ENCODE data around the gene HMGXB3.
"Not testable (repeated sequence)": the region's sequence is repeated elsewhere in the genome, so short reads cannot be mapped to it uniquely, and the experiment has no call there.

Gene HMGXB3

DNA sequence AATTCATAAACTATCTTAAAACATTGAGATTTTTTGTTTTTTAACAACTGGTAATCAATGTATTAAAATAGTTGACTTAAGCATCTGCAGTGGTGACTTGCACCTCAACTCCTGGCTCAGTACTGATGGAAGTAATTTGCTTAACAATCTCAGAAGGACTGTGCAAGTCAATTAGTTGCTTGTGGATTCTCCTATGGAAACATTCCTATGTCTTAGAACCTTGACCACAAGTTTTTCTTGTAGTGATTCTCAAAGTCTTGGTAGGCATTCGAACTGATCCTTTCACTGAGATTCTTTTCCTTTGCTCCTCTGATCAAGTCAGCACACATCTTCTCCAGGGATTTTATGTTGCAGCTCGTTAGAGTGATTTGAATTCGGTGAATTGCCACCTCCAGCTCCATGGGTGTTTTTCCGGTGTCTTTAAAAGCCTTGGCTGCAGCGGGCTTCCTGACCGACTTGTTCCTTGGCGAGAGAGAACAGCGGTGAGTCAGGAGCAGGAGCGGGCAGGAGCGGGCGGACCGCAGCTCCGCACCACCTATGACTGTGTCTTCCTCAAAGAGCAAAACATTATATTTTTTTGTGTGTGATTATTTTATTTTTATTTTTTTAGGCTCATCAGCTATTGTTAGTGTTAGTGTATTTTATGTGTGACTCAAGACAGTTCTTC lies 21.1 kb downstream of the HMGXB3 start:
- no peak for DNase-seq

DNA sequence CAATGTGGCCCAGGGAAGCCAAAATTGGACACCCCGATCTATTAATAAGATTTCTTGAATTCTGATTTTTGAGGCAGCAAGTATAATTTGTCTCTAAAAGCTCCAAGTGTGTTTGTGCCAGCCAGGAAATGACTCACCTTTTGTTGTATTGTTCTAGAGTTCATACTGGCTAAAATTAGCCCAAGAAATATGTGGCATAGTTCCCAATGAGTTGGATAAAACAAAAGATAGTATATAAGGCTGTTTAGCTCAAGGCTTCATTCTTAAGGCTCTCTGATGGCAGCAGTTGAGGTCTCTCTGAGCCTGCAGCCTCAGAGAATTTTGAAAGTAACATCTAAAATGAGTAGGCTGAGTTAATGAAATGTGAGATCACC lies 21.6 kb downstream of the HMGXB3 start:
- no peak for DNase-seq

DNA sequence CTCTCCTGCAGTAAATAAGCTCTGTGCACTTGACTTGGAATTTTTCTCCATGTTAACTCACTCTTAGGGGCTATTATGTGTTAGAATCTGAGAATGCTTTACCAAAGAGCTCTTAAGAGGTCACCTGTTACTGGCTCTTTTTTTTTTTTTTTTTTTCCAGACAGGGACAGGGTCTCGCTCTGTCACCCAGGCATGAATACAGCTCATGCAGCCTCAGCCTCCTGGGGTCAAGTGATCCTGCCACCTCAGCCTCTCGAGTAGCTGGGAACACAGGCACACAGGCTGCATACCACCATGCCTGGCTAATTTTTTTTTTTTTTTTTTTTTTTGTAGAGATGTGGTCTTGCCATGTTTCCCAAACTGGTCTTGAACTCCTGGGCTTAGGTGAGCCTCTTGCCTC lies 22.1 kb downstream of the HMGXB3 start:
- DNase-seq: no peak

DNA sequence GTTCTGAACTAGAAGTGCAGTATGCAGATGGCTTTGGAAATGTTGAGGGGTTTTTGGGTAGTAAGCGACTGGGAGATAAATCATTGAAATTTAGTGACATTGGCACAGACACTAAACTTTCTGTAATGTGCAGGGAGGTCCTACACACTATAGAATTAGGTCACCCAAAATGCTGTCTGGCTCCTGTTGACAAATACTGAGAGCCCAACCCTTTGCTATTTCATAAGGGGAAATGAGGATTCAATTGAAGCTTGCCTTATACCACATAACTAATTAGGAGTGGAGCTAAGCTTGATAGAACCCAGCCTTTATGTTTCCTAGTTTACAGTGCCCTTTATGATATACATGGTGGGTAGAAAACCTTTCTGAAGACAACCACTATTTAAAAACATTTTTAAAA lies 22.6 kb downstream of the HMGXB3 start:
- no peak for DNase-seq

DNA sequence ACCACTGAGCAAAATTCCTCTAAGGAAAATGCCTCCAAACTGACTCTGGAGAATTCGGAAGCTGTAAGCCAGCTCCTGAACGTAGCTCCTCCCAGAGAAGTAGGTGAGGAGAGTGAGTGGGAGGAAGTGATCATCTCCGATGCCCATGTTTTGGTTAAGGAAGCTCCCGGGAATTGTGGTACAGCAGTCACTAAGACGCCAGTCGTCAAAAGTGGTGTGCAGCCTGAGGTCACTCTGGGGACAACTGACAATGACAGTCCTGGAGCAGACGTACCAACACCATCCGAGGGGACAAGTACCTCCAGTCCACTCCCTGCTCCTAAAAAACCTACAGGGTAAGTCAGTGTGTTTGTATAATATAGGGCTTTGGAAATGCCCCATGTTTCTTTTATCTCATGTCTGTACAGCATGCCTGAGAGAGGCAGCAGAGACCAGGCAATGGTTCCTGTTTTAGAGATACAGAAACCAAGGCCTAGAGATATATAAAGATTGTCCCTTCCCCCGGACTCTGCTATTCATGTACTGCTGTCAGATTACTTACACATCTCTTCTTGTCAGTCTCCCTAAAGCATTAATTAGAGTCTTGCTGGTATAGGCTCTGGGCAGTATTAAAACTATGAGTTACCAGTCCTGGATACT lies 23.9 kb downstream of the HMGXB3 start:
- DNase-seq: no peak

DNA sequence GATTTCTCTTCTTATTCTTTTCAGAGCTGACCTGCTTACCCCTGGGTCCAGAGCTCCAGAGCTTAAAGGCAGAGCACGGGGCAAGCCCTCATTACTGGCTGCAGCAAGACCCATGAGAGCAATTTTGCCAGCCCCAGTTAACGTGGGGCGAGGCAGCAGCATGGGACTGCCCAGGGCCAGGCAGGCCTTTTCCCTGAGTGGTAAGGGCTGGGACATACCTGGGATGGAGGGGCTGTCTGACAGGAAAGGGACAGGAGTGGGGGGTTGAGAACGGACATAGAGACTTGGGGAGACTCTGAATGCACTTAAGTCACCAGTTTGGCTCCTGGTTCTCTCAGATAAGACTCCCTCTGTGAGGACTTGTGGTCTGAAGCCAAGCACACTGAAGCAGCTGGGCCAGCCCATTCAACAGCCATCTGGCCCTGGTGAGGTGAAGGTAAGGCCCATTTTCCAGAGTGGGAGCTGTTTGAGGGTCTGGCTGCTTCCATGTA lies 26.2 kb downstream of the HMGXB3 start:
- DNase-seq: no peak

DNA sequence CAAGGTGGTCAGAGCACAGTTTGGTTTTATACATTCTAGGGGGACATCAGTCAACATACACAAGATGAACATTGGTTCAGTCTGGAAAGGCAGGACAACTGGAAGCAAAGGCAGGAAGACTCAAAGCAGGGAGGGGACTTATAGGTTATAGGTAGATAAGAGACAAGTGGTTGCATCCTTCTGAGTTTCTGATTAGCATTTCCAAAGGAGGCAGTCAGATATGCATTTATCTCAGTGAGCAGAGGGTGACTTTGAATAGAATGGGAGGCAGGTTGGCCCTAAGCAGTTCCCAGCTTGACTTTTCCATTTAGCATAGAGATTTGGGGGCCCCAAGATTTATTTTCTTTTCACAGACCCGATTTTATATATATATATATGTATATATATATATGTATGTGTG lies 27.5 kb downstream of the HMGXB3 start:
- DNase-seq: not testable (repeated sequence)

DNA sequence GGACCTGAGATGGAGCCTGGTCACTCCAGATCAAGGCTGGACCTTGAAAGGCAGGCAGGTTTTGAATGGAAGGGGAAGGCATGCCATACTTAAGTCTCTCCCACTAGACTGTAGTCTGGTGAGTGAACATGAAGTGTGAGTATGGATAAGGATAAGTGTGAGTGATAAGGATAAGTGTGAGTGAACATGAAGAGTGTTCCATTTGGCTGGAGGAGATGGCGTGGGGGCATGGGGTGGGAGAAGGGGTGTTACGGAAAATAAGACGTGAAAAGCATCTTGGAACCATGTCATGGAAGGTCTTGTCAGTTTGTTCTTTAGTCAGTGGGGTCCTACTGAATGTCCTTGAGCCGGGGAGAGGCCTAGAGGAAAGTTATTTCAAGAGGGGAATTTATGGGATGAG lies 32.8 kb downstream of the HMGXB3 start:
- DNase-seq: no peak

DNA sequence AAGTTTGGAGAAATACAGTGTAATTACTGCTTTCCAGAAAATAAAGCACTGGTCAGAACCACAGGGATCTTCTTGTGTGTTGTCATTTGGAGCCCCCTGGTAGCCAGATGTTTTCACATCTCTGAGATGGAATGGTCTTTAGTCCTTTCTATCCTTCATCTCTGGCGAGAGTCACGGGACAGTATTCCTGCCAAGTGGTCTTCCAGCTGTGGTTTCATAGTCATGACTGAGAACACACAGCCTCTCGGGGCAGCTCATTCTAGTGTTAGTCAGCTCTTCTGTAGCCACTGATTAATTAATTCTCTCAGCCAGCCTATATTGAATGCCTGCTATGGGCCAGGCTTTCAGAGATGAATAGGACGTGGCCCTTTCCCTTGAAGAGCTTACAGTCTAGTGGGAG lies 34.1 kb downstream of the HMGXB3 start:
- no peak for DNase-seq

DNA sequence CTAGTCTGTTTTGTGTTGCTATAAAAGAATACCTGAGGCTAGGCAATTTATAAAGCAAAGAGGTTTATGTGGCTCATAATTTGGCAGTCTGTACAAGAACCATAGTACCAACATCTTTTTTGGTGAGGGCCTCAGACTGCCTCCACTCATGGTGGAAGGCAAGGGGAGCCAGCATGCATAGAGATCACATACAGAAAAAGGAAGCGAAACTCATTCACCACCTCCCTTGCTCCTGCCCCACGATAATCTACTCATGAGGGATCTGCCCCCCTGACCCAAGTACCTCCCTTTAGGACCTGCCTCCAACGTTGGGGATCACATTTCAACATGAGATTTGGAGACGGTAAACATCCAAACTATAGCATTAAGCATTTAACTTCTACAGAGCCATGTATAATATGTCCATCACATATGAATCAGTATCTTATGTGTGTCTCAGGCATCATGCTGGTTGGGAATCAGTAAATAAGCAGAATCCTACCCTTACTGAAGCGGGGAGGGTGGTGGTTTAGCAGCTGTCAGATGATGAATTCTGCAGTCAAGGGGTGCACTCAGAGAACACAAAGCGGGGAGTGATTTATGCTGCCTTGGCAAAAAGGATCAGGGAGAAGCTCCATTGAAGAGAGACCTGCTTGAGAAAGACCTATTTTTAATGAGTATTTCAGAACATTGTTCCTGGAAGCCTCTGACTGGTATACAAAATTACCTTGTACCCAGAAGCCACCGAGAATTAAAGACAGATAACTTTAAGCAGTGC lies 34.8 kb downstream of the HMGXB3 start:
- DNase-seq: no peak

DNA sequence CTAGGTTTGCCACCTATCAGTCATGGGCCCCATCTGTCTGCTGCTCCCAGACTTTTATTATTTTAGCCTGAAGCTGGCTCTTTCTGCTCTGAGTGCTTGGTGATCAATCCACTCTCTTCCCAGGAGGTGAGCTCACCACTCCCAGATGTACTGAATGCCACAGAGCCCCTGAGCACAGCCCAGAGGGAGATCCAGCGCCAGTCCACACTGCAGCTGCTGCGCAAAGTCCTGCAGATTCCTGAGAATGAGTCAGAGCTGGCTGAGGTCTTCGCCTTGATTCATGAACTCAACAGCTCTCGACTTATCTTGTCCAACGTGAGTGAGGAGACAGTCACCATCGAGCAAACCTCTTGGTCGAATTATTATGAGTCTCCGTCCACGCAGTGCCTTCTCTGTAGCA lies 36.0 kb downstream of the HMGXB3 start:
- no peak for DNase-seq

DNA sequence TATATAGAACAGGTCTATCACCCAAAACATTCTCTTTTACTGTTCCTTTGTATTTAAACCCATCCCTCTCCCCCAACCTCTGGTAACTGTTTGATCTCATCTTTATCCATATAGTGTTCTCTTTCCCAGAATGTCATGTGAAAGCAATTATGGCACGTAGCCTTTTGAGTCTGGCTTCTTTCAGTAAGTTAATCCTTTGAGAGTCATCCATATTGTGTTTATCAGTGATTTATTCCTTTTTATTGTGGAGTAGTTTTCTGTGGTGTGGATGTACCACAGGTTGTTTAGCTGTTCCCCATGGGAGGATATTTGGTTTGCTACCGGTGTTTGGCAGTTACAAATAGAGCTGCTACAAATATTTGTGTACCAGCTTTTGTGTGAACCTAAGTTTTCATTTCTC lies 38.0 kb downstream of the HMGXB3 start:
- no peak for DNase-seq

DNA sequence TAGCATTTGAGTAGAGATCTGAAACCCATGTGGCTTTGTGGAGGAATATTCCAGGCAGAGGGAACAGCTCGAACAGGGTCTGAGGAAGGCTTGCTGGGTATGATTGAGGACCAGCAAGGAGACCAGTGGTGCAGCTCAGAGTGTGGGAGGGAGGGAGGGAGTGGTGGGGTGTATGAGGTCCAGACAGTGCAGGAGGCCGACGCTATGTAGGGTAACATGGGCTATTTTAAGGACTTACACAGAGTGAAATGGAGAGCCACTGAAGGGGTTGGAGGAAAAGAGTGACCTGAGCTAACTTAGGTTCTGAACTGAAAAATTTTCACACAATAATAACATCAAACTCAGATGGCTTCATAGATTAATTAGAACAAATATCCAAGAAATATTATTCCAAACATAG lies 41.9 kb downstream of the HMGXB3 start:
- DNase-seq: no peak

DNA sequence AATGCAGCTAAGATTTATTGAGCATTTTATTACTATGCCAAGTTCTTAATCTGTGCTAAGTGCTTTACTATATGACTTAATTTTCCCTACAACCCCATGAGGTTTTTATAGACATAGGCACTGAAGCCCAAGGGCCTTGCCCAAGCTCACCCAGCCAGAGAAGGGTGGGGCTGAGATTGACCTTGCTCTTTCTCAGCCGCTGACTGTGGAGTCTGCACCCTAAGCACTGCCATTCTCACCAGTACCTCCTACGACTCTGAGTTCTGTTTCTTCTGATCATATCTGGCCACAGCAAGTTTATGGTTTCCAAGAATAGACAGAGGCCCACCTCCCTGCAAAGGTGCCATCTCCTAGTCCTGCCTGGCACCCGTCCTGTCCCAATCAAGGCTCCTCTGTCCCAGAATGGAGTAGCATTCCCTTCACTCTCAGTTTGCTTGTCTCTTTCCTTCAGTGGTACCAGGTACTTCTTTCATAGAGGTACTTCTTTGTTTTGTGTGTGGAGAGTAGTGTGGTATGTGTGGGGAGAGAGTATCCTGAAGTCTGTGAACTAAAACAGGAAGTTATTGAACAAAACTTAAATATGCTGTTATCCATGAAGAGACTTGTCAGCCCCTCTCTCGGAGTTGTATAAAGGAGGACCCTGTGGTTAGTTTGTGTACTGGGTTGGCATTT lies 43.3 kb downstream of the HMGXB3 start:
- no peak for DNase-seq

DNA sequence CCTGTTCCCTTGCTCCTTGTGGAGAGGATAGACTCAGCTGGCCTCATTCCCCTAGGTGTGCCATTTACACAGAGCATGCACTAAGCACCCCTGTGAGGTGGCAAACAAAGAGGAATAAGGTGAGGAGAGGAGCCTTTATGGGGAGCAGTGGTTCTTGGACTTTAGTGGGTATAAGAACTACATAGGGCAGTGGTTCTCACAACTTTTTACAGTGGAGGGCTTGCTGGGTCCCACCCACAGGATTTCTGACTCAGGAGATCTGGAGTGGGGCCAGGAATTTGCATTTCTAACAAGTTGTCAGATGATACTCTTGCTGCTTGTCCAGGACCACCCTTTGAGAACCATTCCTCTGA lies 43.8 kb downstream of the HMGXB3 start:
- no peak for DNase-seq

DNA sequence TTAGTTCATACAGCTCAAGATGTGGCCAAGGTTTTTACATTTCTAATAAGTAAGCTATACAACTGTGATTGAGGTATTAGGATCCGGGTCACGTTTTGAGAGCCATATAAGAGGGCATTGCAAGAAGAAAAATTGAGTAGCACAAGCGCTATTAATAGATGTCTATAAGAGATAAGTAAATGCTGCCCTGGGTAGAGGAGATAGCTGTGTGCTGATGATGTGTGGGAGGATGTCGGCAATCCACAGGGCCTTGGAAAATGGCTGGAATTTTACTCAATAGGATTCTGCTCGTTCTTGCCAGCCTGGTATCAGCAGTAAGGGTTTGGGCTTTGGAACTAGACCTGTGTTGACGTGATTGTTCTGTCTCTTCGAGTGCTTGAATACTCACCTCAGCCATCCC lies 44.2 kb downstream of the HMGXB3 start:
- DNase-seq: no peak

DNA sequence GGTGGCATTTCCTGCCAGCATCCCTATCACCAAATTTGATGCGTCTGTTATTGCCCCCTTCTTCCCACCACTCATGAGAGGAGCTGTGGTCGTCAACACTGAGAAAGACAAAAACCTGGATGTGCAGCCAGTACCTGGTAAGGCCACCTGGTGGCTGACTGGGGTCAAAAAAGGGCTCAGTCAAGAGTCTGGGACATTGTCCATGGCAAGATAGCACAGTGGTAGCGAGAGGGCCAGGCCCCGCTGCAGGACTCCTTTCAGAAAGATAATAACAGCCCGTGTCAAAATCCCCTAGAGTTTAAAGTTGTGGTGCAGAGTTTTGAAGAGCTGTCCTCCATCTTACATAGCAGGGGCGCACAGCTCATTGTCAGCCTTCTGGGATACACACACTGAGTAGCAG lies 45.0 kb downstream of the HMGXB3 start:
- no peak for DNase-seq

DNA sequence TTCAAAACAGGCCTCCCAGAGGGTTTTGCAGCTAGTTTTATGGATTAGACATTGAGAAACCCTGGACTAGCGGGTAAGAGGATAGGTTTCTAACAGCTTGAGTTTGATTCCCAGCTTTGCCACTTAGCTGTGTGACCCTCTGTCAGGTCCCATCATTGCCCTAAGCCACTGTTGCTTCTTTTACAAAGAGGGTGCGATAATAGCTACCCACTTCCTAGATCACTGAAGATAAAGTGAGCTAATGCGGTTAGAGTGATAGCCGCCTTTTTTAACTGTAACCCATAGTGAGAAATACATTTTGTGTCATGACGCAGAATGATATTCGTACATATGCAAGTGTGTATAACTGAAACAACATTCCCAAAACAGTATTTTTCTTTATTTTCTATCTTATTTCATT lies 45.5 kb downstream of the HMGXB3 start:
- no peak for DNase-seq

DNA sequence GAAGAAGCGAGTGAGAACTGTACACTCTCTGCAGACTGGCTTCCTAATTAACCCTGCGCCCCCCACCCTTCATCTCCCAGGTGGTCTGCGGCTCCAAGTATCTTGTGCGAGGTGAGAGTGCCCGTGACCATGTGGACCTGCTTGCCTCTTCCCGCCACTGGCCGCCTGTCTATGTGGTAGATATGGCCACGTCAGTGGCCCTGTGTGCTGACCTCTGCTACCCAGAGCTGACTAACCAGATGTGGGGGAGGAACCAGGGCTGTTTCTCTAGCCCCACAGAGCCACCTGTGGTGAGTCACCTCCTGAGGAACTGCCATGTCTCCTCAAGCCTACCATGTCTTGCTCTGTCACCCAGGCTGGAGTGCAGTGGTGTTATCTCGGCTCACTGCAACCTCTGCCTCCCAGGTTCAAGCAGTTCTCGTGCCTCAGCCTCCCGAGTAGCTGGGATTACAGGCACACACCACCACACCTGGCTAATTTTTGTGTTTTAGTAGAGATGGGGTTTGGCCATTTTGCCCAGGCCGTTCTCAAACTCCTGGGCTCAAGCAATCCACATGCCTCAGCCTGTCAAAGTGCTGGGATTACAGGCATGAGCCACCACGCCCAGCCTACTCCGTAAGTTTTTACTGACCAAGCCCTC lies 49.8 kb downstream of the HMGXB3 start:
- DNase-seq: not testable (repeated sequence)

DNA sequence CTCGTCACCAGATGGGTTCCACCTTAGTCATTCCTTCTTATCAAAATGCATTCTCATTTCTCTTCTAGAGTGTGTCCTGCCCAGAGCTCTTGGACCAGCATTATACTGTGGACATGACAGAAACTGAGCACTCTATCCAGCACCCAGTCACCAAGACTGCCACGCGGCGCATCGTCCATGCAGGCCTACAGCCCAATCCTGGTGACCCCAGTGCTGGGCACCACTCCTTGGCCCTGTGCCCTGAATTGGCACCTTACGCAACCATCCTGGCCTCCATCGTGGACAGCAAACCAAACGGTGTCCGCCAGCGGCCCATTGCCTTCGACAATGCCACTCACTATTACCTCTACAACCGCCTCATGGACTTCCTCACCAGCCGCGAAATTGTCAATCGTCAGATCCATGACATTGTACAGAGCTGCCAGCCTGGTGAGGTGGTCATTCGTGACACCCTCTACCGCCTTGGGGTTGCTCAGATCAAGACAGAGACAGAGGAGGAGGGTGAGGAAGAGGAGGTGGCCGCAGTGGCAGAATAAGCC lies 51.2 kb downstream of the HMGXB3 start:
- DNase-seq: no peak

DNA sequence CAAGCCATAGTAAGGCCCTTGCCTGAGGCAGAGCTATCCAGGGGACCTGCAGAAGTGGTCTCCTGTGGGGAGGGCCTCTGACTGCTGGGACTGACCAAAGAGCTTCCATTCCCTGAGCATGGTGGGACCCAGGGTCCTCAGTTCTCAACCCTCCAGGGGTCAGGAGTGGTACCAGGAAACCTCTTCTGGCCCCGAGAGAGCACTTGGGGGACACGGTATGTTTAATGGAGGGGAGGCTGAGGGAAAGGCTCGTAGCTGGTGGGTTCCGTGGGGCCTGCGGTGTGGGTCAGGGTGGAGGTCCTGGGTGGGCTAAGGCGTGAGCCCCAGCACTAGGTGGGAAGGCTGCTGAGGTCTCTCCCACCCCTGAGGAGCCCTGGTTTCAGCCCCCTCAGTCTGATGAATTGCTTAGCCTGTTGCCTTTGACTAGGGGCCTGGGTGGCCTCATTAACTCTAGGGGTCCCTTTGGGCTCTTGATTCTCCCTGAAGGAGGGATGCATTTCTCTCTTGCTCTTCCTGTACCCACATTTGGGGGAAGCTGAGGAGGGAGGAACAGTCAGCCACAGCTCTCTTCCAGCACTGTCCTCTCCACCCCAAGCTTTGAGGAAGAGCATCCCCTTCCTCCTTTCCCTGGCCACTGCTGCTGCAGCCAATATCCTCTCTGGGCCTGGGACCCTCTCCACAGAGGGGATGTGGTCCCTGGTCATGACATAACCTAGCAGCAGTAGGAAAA lies 51.9 kb downstream of the HMGXB3 start:
- DNase-seq: no peak
